MG63 (cell line): ENCODE results near the gene VPS13D. TPM values are rescaled to one million over a fixed set of nuclear protein-coding genes. Genes with fewer than 3 reads are reported as not detected.

Experiments used
- DNase-seq: peaks from one replicate; pipeline ENCODE4 v3.0.0-alpha.2; 2020
- H3K27me3 ChIP-seq: fragments of 250-450 bp; sonication (Bioruptor Pico); 2 replicates; pipeline ENCODE4 v1.5.1; 2020; ENCODE audit warnings: mild to moderate bottlenecking, moderate library complexity
- H3K36me3 ChIP-seq: fragments of 250-450 bp; sonication (Bioruptor Pico); 2 replicates; pipeline ENCODE4 v1.5.1; 2020; ENCODE audit warnings: mild to moderate bottlenecking, moderate library complexity
- H3K4me3 ChIP-seq: fragments of 250-450 bp; sonication (Bioruptor Pico); 2 replicates; pipeline ENCODE4 v1.5.1; 2020; ENCODE audit warnings: mild to moderate bottlenecking, moderate library complexity
- H3K9me3 ChIP-seq: fragments of 250-450 bp; sonication (Bioruptor Pico); 2 replicates; pipeline ENCODE4 v1.5.1; 2020; ENCODE audit warnings: mild to moderate bottlenecking, moderate library complexity
- total RNA-seq: library from RNA; depleted of rRNA; stranded (reverse); fragments of >200 nt; shearing (Covaris generic); gene quantifications from 2 replicates; pipeline ENCODE4 v1.2.3, GENCODE V29; 2014; ENCODE audit warnings: low replicate concordance

Gene VPS13D
- total RNA-seq, 1 experiment from 2014 or later = 12.1 TPM

DNA sequence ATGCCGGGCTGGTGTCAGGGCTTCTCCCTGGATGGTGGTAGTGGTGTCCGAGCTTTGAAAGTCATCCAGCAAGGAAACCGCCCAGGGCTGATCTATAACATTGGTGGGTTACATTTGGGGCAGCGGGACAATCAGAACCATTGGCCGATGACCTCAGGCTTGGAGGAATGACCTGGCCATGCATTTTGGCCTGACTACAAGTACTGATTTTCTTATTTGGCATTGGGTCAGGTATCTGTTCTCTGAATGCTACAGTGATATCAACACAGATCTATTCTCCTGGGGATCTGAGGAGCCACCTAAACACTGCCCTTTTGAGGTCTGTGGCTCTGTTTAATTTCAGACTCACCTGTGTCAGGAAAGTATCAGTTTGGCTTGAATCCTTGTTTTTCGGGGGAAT, 128.7 kb downstream of the VPS13D start:
- no peak for DNase-seq

DNA sequence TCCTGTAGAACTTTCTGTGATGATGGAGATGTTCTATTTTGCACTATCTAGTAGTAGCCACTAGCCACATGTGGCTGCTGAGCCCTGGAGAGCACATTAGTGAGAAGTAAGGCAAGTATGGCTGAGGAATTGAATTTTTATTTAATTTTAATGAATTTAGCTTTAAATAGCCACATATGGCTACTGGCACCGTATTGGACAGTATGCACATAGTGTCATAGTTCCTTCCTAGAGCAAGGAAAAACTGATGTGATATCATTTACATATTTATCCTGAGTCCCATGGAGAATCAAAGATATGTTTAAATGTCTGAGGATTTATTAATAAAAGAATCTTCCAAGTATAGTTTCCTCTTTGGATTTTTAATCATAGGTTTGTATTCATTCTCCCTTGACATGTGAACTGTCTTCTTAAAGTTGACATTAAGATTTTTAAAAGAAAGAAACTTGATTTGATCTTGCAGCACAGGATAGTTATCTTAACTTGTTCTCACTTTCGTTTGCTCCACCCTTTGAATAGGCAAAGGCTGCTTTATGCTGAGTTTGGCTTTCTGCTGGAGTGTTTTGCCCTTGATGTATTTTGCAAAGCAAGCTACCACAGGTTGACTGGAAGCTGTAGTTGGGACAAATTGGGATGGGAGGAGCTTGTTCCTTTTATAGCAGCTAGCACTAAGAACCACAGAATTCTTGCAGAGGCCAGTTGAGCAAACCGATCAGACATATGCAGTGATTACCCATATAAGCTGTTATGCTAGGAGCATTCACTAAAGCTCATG, 129.7 kb downstream of the VPS13D start:
- DNase-seq = no peak
- no peaks in the 10 kb centered on the region for H3K9me3 ChIP-seq
- H3K36me3 ChIP-seq = peaks cover 32% of the 10 kb centered on the region
- H3K4me3 ChIP-seq = no peak overlapping the region
- H3K27me3 ChIP-seq = no peaks in the 10 kb centered on the region

More for the DNA sequence above, 128.7 kb downstream of the VPS13D start:
- no peak overlapping the region for H3K4me3 ChIP-seq
- H3K27me3 ChIP-seq = no peaks in the 10 kb centered on the region
- no peaks in the 10 kb centered on the region for H3K9me3 ChIP-seq
- peaks cover 26% of the 10 kb centered on the region for H3K36me3 ChIP-seq

DNA sequence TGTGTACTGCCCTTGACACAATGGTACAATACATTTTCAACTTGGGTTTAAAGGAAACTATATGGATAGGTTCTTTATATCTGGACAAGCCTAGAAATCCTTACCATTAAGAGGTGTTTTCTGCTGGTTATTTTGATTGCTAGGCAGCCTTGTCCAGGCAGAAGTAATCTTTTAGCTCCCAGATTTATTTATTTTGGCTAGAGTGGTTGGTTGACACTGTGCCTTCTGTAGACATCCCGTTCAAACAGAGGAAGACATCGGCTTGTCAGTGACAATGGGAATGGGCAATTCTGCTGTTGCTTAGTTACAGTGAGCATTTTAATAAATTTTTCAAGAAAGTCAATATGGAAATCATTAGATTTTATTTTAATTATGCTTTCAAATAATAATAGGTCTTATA, 138.8 kb downstream of the VPS13D start:
- Histone ChIP-seq H3K9me3 (no peaks in the 10 kb centered on the region), H3K4me3 (no peak overlapping the region)

DNA sequence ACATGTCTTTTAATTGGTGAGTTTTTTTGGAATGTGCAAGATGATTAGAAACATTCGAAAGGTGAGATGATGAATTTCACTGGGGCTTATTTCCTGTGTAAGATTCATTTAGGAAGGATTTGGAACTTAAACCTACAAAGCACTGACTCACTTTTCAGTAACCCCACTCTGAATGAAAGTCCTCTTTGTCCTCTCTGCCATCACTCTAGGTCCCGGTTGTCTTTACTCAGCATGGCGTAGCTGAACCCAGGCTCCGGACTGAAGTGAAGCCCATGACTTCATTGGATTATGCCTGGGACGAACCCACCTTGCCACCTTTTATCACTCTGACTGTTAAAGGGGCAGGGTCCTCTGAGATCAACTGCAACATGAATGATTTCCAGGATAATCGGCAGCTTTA, 139.4 kb downstream of the VPS13D start:
- Histone ChIP-seq H3K4me3 (no peak overlapping the region), H3K27me3 (no peaks in the 10 kb centered on the region), H3K9me3 (no peaks in the 10 kb centered on the region), H3K36me3 (peaks cover 19% of the 10 kb centered on the region)
- DNase-seq = no peak

More for the DNA sequence above, 138.8 kb downstream of the VPS13D start:
- no peaks in the 10 kb centered on the region for H3K27me3 ChIP-seq
- H3K36me3 ChIP-seq = peaks cover 17% of the 10 kb centered on the region
- no peak for DNase-seq

DNA sequence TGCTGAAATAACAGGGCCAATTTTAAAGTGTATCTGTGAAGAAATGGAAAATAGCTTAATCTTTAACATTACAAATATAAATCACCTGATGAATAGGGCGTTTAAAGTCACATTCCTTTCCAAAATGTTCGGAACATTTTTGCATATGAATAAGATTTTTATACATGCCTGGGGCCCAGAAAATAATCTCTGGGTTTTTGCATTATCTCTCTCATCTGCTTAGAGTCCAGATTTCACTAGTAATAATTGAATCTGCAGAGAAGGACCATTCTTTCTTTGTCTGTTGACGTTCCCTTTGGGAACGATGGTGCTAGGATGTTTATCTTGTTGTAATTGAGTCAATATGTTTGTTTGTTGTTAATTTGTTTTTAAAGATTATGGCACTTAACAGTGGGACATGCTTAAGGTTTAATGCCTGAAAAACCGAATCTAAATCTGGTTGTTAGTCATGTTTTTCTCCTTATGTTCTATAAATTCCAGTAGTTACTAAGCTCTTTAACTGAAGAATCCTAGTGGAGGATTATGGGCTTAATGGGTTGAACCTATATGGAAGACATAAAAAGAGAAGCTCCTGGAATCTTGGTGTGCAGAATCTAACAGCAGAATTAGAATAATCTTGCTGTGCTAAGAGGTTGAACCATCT, 140.6 kb downstream of the VPS13D start:
- Histone ChIP-seq H3K27me3 (no peaks in the 10 kb centered on the region), H3K36me3 (peaks cover 21% of the 10 kb centered on the region), H3K9me3 (no peaks in the 10 kb centered on the region), H3K4me3 (no peak overlapping the region)
- DNase-seq = no peak

DNA sequence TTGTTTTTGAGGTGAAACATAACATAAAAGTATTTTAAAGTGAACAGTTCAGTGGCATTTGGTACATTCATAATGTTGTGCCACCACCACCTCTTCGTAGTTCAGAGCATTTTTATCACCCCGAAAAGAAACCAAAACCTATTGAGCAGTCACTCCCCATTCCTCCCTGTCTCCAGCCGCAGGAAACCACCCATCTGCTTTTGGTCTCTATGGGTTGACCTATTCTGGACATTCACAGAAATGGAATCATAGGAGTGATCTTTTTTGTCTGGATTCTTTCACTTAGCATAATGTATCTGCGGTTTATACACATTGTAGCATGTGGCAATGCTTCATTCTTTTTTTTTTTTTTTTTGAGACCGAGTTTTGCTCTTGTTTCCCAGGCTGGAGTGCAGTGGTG, 141.2 kb downstream of the VPS13D start:
- H3K27me3 ChIP-seq = no peaks in the 10 kb centered on the region
- no peaks in the 10 kb centered on the region for H3K9me3 ChIP-seq
- no peak for DNase-seq
- peaks cover 23% of the 10 kb centered on the region for H3K36me3 ChIP-seq
- no peak overlapping the region for H3K4me3 ChIP-seq

DNA sequence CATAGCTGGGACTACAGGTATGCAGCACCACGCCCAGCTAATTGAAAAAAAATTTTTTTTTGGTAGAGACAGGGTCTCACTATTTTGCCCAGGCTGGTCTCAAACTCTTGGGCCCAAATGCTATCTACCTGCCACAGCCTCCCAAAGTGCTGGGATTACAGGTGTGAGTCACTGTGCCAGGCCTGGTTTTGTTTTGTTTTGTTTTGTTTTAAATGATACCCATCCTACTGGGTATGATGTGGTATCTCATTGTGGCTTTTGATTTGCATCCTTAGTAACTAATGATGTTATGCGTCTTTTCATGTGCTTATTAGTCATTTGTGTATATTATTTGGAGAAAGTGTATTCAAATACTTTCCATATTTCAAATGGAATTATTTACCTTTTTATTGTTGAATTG, 142.3 kb downstream of the VPS13D start:
- peaks cover 29% of the 10 kb centered on the region for H3K36me3 ChIP-seq
- DNase-seq = no peak
- no peaks in the 10 kb centered on the region for H3K27me3 ChIP-seq
- H3K9me3 ChIP-seq = no peaks in the 10 kb centered on the region
- H3K4me3 ChIP-seq = no peak overlapping the region

DNA sequence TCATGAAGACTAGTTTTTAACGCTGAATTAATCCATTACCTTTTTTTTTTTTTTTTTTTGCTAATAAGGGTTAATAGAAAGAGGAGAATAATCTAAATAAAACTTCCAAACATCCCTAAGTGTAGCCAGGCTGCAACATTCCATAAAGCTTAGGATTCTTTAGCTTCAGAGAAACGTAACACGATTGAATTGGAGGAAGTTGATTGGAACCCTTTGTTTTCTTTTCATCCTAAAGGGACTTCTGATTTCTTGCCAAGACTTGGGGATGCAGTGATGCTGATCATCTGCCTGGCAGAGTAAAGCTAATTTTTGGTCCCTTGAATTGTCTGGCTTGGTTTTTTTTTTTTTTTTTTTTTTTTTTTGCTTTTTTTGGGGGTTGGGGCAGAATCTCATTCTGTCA, 142.9 kb downstream of the VPS13D start:
- no peak for DNase-seq
- Histone ChIP-seq H3K27me3 (no peaks in the 10 kb centered on the region), H3K4me3 (no peak overlapping the region), H3K9me3 (no peaks in the 10 kb centered on the region), H3K36me3 (peaks cover 24% of the 10 kb centered on the region)

DNA sequence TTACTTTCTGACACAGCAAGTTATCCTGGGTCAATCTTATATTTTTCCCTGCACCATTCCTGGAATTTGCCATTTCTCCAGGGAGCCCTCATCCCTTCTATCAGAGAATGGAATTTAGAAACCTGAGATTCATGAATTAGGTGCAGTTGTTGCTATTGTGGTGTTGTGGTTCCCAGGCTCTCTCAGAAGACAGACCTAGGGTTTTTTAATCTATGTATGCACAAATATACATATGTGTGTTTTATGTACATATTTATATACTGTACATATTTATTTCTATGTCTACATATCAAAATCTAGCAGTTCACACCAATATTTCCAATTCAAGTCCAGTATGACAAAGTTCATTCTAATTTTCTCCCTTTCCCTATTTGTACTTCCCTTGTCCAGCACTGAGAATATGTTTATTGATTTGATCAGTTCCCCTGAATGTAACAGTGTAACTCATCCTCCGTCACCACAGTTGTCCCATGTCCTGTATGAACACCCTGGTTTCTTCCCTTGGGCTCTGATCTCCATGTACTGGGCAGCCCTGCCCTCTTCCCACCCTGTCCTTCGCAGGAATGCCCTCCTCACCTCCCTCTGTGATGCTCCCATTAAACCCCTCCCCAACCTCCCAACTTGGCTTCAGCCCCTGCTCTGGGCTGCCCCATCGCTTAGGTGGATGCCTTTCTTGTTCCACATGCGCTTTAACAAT, 145.5 kb downstream of the VPS13D start:
- DNase-seq = no peak
- no peaks in the 10 kb centered on the region for H3K27me3 ChIP-seq
- H3K9me3 ChIP-seq = no peaks in the 10 kb centered on the region
- no peak overlapping the region for H3K4me3 ChIP-seq
- H3K36me3 ChIP-seq = peaks cover 34% of the 10 kb centered on the region

DNA sequence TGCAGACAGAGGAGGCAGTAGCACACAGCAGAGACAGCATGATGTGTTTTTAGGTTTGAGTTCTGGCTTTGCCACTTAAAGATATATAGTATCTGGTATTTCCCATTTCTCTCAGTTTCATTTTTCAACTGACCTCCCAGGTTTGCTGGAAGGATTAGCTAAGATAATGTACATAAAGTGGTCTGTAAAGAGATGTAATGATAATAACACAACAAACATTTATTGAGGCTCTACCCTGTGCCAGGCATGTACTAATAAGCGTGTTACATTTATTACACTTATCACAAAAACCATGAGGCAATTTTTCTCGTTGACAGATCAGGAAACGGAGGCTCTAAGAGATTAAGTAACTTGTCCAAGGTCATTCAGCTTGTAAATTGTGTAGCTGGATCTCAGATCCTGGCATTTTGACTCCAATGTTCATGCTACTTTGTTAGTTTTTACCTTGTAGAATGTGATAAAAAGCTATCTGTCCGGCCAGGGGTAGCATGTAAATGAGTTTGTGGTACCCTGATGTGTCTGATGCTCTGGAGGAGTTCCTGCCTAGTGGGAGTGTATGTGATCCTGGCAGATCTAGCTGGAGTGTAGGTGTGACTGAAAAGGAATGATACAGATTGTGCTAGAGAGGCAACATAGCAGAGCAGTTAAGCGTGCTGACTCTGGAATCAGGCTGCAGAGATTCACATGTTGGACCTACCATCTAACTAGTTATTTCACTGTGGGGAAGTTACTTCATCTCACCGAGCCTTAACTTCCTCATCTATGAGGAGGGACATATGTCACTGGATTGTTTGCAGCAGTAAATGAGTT, 146.6 kb downstream of the VPS13D start:
- H3K36me3 ChIP-seq = peaks cover 39% of the 10 kb centered on the region
- no peak overlapping the region for H3K4me3 ChIP-seq
- H3K9me3 ChIP-seq = no peaks in the 10 kb centered on the region
- H3K27me3 ChIP-seq = no peaks in the 10 kb centered on the region
- DNase-seq = no peak

DNA sequence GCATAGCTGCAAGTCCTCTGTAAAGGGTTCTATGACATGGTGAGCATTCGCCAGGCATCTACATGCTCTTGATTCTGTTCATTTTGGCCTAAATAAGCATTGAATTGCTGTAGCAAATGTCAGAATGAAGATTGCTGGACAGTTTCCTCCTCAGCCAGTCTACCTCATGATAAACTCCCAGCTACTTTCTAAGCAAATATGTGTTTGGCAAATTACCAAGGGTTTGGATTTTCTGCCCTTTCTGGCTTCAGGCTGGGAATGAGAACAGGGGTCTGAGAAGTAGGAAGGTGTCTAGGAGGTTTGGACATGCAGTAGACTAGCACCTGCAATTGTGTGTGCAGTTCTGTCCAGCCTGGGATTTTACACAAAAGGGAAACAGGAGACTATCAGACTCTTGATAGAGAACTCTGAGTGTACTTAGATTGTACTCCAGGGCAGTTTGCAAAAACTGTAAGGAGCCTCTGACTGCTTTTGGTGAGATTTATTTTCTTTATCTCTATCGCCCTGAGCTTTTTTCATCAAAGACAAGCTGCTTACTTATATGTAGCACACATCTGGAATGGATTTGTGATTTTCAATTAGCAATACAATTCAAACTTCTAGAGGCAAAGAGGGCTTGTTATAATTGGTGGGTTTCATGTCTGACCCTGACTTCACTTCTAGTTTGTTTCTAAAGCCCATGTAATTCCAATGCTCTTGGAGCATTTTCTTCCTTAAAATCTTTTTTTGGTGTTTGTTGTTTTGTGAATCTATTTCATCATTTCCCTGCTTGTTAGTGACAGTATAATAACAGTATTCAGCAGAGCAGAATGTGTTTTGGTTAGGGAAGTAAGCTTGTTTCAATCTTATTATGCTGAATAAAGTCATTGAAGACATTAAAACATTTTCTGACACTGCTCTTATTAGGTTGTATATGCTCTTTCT, 150.8 kb downstream of the VPS13D start:
- Histone ChIP-seq H3K27me3 (no peaks in the 10 kb centered on the region), H3K9me3 (peaks cover 2% of the 10 kb centered on the region; the same call in 1 of the 2 replicates), H3K4me3 (no peak overlapping the region), H3K36me3 (peaks cover 62% of the 10 kb centered on the region)
- DNase-seq = no peak

DNA sequence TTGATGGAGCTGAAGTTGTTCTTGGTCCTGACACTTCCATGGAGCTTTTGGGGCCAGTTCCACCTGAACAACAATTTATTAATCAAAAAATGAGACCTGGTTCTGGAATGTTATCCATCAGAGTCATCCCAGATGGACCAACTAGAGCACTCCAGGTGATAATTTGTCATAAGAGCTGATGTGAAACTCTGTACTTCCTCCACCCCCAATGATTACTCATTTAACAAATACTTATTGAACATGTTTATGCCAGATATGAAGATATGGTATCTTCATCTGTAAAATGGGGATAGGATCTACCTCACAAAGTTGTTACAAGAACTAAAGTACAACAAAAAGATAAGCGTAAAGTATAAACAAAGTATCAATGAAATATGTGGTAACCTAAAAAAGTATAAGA, 153.2 kb downstream of the VPS13D start:
- Histone ChIP-seq H3K27me3 (no peaks in the 10 kb centered on the region), H3K9me3 (peaks cover 13% of the 10 kb centered on the region), H3K36me3 (peaks cover 79% of the 10 kb centered on the region), H3K4me3 (no peak overlapping the region)
- no peak for DNase-seq

DNA sequence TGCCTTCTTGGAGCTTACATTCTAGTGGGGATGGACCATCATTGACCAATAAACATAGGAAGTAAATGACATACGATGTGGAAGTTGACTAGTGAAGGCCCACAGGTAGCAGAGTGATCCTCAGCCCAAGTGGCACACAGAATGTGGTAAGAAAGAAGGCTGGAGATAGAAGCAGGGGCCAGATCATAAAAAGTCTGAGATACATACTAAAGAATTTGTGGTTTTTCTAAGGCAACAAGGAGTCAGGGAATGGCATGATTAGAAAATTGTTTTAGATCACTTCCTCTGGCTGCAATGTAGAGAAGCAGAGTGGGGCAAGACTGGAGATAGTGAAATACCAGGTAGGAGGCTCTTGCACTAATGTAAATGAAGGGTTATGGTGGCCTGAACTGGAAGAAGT, 154.0 kb downstream of the VPS13D start:
- no peak overlapping the region for H3K4me3 ChIP-seq
- peaks cover 78% of the 10 kb centered on the region for H3K36me3 ChIP-seq
- H3K27me3 ChIP-seq = no peaks in the 10 kb centered on the region
- no peak for DNase-seq
- peaks cover 19% of the 10 kb centered on the region for H3K9me3 ChIP-seq

DNA sequence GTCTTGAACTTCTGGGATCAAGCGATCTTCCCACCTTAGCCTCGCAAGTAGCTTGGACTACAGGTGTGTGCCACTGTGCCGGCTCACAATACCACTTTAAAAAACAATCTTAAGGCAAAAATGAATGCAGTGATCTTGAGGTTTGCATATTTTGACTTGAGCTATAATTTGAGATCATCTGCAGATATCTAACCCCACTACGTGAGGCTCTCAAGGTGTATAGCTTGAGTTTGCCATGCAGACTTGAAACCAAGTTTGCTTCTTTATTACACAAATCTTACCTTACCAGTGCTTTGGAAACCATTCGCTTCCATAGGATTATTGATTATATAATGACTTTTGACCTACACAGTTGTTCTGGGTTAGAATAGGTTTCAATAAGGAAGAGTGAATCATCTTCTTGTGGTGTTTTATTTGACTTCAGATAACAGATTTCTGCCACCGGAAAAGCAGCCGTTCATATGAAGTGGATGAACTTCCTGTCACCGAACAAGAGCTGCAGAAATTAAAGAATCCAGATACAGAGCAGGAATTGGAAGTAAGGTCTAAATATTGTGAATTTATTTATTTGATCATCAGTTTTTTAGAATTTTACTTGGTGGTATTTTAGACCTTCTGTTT, 155.1 kb downstream of the VPS13D start:
- Histone ChIP-seq H3K36me3 (peaks cover 82% of the 10 kb centered on the region), H3K4me3 (no peak overlapping the region), H3K9me3 (peaks cover 21% of the 10 kb centered on the region), H3K27me3 (no peaks in the 10 kb centered on the region)
- DNase-seq = no peak

DNA sequence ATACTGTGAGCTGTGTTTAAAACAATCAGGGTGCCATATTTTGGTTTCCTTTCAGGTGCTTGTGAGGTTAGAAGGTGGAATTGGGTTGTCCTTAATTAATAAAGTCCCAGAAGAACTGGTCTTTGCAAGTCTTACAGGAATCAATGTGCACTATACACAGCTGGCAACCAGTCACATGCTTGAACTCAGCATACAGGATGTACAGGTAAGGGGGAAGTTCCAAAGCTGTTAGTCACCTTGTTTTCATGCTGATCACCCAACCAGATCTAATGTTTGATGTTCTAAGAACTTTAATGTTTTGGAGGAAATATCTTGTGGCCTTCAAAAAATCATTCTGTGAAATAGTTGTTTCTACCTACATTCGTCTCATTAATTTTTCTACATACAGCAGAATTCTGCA, 156.3 kb downstream of the VPS13D start:
- no peak for DNase-seq
- Histone ChIP-seq H3K9me3 (peaks cover 21% of the 10 kb centered on the region), H3K4me3 (no peak overlapping the region), H3K36me3 (peaks cover 85% of the 10 kb centered on the region), H3K27me3 (no peaks in the 10 kb centered on the region)
